GM21825 (cell line): ENCODE results near the gene CEACAM16.
"Not testable (repeated sequence)": the region's sequence is repeated elsewhere in the genome, so short reads cannot be mapped to it uniquely, and the experiment has no call there.

Experiments used
- ATAC-seq: cut with Tn5 transposase; IDR thresholded peaks from one replicate; pipeline ENCODE4 v1.9.1; 2021; ENCODE audit warnings: mild to moderate bottlenecking, moderate library complexity; ENCODE audit not compliant: unreplicated experiment

The CEACAM16 gene

DNA sequence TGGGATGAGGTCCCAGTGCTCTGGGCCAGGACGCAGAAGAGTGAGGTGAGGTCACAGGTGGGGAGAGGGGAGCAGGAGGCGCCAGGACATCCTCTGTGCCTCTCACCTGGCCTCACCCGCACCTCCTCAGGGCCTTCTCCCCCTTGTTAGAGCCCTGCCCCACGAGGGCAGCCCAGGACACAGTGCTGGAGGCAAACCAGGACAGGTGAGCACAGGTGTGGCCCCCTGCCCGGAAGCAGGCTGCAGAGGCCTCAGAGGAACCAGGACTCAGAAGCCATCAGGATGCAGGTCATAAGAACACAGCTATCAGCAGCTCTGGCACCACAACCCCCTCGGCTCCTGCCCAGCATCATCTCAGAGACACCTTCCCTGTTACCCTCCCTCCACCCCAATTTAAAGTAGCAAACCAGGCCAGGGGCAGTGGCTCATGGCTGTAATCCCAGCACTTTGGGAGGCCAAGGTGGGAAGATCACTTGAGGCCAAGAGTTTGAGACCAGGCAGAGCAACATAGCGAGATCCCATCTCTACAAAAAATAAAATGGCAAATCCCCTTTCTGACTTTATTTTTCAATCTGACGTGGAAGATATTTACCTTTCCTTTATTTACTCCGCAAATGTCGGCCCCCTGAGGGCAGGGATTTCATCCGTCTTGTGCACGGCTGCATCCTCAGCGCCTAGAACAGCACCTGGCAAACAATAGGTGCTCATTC, at the start of gene CEACAM16:
Gene CEACAM16, plus strand, starts transcription at position 660 of the 710 bp plus-strand sequence. CDS start 2,306 bp downstream, outside the sequence.
- no peak for ATAC-seq

DNA sequence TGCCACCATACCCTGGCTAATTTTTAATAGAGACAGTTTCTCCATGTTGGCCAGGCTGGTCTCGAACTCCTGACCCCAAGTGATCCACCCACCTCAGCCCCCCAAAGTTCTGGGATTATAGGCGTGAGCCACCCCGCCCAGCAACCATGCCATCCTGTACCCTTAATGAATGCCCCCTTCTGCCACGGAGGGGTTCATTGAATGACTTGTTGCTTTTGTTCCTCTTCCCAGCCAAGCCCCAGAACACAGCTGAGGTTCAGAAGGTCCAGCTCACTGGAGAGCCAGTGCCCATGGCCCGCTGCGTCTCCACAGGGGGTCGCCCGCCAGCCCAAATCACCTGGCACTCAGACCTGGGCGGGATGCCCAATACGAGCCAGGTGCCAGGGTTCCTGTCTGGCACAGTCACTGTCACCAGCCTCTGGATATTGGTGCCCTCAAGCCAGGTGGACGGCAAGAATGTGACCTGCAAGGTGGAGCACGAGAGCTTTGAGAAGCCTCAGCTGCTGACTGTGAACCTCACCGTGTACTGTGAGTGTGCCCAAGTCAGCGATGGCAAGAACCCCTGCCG, 49.3 kb upstream of the CEACAM16 start:
- no peak for ATAC-seq

DNA sequence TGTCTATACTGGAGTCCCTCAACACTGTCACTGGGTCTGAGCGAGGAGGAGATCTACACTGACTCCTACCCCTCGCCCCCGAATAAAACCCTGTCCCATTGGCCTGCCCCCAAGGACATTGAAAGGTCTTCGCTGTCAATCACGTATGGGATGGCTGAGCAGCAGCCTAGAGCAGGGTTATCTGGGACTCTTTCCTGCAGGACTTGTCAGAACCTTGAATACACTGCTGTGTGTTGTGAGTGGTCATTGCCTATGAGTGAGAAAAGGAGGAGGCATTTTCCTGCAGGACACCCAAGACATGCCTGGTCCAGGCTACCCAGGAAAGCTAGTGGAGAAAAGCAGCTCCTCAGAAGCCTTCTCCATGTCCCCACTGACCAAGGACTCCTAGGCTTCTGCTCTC, 45.6 kb upstream of the CEACAM16 start:
- no peak for ATAC-seq

GRCh38 chr19:44653977-44654774, 44.8 kb upstream of the CEACAM16 start:
- ATAC-seq: peak; percentile 72

GRCh38 chr19:44657211-44657921, 41.6 kb upstream of the CEACAM16 start:
- no peak for ATAC-seq

DNA sequence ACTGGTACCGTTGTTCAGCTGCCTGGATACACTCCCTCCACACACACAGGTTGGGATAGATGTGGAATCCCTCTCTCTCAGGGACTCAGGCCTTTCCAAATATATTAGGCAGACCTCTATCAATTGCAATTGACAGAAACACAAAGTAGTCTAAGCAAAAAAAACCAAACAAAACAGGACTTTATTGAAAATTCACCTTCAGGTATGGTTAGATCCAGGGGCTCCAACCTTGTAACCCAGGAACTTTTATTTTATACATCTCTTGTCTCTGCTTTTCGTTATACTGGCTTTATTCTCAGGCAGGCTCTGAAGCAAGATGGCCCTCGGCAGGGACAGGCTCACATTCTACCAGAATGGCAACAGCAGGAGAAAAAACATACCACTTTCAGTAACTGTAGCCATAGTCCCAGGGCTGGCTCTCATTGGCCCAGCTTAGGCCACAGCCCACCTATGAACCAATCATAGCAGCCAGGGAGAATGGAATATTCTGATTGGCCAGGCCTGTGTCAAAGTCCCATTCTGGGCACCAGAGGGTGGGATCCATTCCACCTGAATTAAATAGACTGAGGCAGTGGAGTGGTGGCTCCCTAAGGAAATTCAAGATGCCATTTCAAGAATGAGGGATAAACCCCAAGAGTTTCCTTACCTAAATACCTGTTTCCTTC, 40.8 kb upstream of the CEACAM16 start:
- ATAC-seq: no peak

GRCh38 chr19:44660081-44660480, 38.9 kb upstream of the CEACAM16 start:
- ATAC-seq: no peak

GRCh38 chr19:44661205-44661604, 37.7 kb upstream of the CEACAM16 start:
- no peak for ATAC-seq

DNA sequence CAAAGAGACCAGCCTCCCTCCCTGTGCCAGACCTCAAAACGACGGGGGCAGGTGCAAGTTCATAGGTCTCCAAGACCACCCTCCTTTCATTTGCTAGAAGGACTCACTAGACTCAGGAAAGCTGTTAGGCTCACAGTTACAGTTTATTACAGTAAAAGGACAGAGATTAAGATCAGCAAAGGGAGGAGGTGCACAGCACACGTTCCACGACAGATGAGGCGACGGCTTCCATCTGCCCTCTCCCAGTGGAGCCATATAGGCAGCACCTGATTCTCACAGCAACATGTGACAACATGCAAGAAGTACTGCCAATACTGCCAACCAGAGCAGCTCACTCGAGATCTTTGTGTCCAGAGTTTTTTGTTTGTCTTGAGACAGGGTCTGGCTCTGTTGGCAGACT, 37.0 kb upstream of the CEACAM16 start:
- no peak for ATAC-seq

DNA sequence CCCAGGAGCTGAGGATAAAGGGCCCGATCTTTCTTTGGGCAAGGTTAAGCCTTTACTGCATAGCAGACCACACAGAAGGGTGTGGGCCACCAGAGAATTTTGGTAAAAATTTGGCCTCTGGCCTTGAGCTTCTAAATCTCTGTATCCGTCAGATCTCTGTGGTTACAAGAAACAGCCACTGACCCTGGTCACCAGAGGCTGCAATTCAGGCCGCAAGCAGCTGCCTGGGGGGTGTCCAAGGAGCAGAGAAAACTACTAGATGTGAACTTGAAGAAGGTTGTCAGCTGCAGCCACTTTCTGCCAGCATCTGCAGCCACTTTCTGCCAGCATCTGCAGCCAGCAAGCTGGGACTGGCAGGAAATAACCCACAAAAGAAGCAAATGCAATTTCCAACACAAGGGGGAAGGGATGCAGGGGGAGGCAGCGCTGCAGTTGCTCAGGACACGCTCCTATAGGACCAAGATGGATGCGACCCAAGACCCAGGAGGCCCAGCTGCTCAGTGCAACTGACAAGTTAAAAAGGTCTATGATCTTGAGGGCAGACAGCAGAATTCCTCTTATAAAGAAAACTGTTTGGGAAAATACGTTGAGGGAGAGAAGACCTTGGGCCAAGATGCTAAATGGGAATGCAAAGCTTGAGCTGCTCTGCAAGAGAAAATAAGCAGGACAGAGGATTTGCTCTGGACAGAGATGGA, 36.1 kb upstream of the CEACAM16 start:
- ATAC-seq: no peak

GRCh38 chr19:44663996-44664395, 35.0 kb upstream of the CEACAM16 start:
- ATAC-seq: no peak

GRCh38 chr19:44664976-44665375, 34.0 kb upstream of the CEACAM16 start:
- no peak for ATAC-seq

GRCh38 chr19:44666852-44667556, 31.9 kb upstream of the CEACAM16 start:
- ATAC-seq: no peak

GRCh38 chr19:44668985-44669764, 29.8 kb upstream of the CEACAM16 start:
- no peak for ATAC-seq

DNA sequence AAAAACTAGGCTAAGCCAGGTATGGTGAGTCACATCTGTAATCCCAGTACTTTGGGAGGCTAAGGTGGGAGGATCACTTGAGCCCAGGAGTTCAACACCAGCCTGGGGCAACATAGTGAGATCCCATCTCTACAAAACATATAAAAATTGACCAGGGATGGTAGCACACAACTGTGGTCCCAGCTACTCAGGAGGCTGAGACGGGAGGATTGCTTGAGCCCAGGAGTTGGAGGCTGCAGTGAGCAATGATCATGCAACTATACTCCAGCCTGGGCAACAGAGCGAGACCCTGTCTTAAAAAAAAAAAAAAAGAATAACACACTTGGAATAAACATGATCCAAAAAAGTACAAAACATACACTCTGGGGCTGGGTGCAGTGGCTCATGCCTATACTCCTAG, 28.9 kb upstream of the CEACAM16 start:
- ATAC-seq: not testable (repeated sequence)

DNA sequence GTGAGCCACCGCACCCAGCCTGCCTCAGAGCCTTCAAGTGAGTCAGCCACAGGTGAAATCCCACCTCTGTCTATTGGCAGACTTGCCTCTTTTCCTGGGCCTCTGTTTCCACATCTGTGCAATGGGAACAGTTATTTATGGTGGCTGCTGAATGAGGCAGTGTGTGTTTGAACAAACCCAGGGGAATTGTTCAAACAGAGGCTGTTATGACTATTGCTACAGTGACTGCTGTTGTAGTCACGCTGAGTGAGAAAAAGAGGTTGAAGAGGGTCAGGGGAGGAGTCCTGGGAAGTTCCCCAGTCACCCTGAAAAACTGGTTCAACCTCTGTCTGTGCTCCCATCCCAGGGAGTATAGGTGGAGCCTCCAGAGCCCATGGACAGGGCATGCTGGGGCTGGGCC, 27.6 kb upstream of the CEACAM16 start, which contains the start of gene CEACAM19:
Gene CEACAM19, plus strand, starts transcription at position 83 of the 400 bp plus-strand sequence. CDS start 450 bp downstream, outside the sequence.
- ATAC-seq: no peak

GRCh38 chr19:44672226-44672625, 26.7 kb upstream of the CEACAM16 start:
- no peak for ATAC-seq

DNA sequence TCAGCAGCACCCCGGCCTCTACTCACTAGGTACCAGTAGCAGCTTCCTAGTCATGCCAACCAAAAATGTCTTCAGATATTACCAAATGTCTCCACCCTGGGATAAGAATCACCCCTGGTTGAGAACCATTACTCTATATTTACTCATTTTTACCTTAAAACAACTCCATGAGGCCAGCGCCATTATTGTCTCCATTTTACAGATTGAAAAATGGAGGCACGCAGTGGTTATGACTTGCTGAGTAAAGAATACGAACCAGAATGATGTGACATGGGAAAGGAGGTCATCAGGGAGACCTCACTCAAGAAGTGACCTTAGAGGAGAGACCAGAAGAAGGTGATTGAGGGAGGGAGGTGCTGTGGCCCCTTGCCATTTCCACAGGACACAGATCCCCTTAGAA, 25.4 kb upstream of the CEACAM16 start:
- no peak for ATAC-seq

GRCh38 chr19:44675521-44675920, 23.4 kb upstream of the CEACAM16 start:
- ATAC-seq: no peak
